ENCODE data around the gene TCF15.
"Not testable (repeated sequence)": the region's sequence is repeated elsewhere in the genome, so short reads cannot be mapped to it uniquely, and the experiment has no call there.

TCF15 gene

DNA sequence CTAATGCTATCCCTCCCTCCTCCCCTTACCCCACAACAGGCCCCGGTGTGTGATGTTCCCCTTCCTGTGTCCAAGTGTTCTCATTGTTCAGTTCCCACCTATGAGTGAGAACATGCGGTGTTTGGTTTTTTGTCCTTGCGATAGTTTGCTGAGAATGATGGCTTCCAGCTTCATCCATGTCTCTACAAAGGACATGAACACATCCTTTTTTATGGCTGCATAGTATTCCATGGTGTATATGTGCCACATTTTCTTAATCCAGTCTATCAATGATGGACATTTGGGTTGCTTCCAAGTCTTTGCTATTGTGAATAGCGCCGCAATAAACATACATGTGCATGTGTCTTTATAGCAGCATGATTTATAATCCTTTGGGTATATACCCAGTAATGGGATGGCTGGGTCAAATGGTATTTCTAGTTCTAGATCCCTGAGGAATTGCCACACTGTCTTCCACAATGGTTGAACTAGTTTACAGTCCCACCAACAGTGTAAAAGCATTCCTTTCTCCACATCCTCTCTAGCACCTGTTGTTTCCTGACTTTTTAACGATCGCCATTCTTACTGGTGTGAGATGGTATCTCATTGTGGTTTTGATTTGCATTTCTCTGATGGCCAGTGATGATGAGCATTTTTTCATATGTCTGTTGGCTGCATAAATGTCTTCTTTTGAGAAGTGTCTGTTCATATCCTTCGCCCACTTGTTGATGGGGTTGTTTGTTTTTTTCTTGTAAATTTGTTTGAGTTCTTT lies 31.0 kb downstream of the TCF15 start:
- H3K36me3 ChIP-seq (ENCODE audit: control insufficient read depth, insufficient read depth, low read length); H3K4me1 ChIP-seq (ENCODE audit: control insufficient read depth, insufficient read depth, low read length); H3K27me3 ChIP-seq (ENCODE audit: control insufficient read depth, insufficient read depth, low read length); H3K4me3 ChIP-seq (ENCODE audit: low read length); H3K9ac ChIP-seq (ENCODE audit: low read length); H3K27ac ChIP-seq (ENCODE audit: low read depth, low read length): not testable (repeated sequence)

DNA sequence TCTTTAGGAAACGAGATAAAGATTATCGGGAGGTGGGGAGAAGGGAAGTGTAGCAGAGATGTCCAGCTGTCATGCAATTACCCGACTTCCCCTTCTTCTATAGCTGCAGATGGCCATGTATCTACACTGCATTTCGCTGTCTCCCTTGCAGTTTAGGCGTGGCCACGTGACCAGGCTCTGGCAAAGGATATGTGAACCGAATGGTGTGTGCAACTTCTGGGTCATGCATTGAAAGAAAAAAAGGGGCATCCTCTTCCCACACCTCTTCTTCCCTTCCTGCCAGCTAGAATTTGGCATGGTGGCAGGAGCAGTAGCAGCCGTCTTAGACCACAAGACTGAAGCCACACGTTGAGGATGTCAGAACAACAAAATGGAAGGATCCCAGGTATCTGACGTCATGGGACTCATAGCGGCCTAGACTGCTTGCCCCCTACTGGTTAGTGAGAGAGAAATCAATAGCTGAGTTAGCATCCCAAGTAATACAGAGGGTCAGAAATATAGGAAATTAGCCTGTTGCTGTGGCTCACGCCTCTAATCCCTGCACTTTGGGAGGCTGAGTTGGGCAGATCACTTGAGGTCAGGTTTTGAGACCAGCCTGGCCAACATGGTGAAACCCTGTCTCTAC lies 32.8 kb downstream of the TCF15 start:
- Histone ChIP-seq H3K27ac (ENCODE audit: low read depth, low read length) (no peak overlapping the region), H3K27me3 (ENCODE audit: control insufficient read depth, insufficient read depth, low read length) (no peaks in the 10 kb centered on the region), H3K4me1 (ENCODE audit: control insufficient read depth, insufficient read depth, low read length) (no peaks in the 10 kb centered on the region), H3K9ac (ENCODE audit: low read length) (no peak overlapping the region), H3K36me3 (ENCODE audit: control insufficient read depth, insufficient read depth, low read length) (no peaks in the 10 kb centered on the region), H3K4me3 (ENCODE audit: low read length) (no peak overlapping the region)

DNA sequence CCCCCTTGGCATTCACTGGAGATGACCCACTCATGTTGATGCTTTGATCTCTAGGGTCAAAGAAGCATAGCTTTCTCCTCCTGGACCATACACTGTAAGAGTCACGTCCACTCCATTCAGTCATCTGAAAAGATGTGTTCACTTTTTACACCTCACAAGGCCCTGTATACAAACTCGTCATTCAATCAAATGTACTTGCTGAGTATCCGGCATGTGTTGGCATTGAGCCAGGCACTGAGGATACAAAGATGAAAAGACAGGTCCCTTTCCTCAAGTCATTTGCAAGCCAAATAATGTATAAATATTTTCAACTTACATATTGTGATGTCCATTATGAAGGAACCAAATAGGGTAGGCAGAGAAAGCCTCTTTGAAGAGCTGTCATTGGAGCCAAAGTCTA lies 34.0 kb downstream of the TCF15 start:
- no peak overlapping the region for H3K9ac ChIP-seq (ENCODE audit: low read length)
- H3K36me3 ChIP-seq (ENCODE audit: control insufficient read depth, insufficient read depth, low read length) = no peaks in the 10 kb centered on the region
- no peak overlapping the region for H3K27ac ChIP-seq (ENCODE audit: low read depth, low read length)
- no peaks in the 10 kb centered on the region for H3K4me1 ChIP-seq (ENCODE audit: control insufficient read depth, insufficient read depth, low read length)
- H3K4me3 ChIP-seq (ENCODE audit: low read length) = no peak overlapping the region
- H3K27me3 ChIP-seq (ENCODE audit: control insufficient read depth, insufficient read depth, low read length) = no peaks in the 10 kb centered on the region

DNA sequence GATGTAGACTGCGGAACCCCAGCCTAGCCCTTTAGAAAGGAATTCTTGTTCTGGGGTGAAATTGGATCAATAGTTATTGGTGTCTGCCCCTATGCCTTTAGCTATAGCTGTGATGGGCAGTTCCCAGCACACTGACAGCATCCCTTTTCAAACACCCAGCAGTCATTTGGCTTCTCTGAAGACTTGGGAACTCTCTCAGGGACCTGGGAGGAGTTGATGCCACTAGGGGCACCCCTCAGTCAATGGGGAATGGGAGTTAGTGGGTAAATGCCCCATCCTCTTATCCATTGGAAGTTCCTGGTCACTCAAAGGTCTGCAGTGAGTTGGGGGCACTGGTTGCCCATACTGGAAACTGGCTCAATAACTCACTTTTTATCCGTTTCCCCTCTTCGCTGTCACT lies 34.9 kb downstream of the TCF15 start:
- H3K27me3 ChIP-seq (ENCODE audit: control insufficient read depth, insufficient read depth, low read length) = no peaks in the 10 kb centered on the region
- H3K4me3 ChIP-seq (ENCODE audit: low read length) = no peak overlapping the region
- H3K4me1 ChIP-seq (ENCODE audit: control insufficient read depth, insufficient read depth, low read length) = no peaks in the 10 kb centered on the region
- H3K36me3 ChIP-seq (ENCODE audit: control insufficient read depth, insufficient read depth, low read length) = no peaks in the 10 kb centered on the region
- no peak overlapping the region for H3K27ac ChIP-seq (ENCODE audit: low read depth, low read length)
- H3K9ac ChIP-seq (ENCODE audit: low read length) = no peak overlapping the region

DNA sequence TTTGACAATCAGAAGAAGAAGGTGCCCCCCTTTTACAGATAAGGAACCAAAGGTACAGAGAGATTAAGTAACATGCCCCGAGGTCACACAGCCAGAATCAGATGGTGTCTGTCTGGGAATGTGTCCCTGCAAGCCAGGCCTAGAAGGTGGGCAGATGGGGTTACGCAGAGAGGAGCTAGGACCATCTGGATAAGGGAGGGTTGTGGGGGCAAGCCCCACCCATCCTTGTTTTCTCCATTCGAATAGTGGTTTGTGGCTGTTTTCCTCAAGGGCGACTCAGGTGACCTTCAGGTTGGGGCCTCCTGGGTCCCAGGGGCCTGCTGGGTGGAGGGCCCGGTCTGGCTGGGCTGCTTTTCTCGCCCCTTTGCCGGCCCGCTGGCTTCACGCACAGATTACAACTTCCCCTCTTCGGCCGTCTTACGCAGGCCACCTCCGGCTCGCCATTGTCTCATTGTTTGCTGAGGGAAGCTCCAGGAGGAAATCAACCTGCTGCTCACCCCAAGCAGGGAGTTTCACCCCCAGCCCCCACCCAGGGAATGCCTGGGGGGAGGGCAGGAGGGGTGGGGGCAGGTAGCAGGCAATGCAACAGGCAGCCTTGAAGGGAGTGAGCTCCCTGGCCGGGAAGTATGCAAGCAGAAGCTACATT lies 35.7 kb downstream of the TCF15 start:
- no peaks in the 10 kb centered on the region for H3K36me3 ChIP-seq (ENCODE audit: control insufficient read depth, insufficient read depth, low read length)
- no peak overlapping the region for H3K27ac ChIP-seq (ENCODE audit: low read depth, low read length)
- no peaks in the 10 kb centered on the region for H3K27me3 ChIP-seq (ENCODE audit: control insufficient read depth, insufficient read depth, low read length)
- H3K4me1 ChIP-seq (ENCODE audit: control insufficient read depth, insufficient read depth, low read length) = no peaks in the 10 kb centered on the region
- H3K4me3 ChIP-seq (ENCODE audit: low read length) = no peak overlapping the region
- H3K9ac ChIP-seq (ENCODE audit: low read length) = no peak overlapping the region

DNA sequence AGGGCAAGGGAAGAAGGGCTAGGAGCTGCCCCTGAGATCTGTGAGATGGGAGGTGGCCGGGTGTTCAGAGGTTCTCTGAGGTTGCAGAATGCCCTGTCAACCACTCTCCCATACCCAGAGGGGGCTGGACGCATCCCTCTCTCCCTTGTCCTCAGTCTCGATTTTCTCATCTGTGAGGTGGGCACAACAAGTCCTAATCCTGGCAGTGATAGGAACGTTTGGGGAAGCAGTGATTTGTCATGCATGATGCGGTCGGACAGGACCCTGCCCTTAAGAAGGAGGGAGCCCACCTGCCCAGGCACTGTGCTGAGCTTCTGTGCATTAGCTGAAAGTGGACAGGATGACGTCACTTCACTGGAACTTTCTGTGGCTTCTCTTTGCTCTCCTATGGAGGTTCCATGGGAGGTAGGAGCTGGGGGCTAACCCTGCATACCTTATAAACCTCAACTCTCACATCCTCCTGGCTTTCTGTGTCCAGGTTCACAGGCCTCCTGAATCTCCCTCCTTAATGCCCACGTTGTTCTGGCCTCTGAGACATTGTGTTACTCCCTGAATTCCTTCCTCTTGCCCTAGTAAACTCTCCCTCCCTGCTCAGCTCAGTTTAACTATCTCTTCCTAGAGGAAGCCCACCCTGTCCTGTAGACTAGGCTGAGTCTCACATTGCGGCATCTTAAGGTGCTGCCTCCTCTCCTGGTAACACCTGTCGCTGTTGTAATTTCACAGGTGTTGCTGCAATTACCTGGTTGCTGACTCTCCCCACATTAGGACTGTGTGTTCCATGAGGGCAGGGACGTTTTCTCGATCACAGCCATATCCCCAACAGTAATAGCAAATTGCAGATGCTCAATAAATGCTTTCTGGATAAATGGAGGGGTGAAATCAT lies 36.5 kb downstream of the TCF15 start:
- H3K9ac ChIP-seq (ENCODE audit: low read length) = no peak overlapping the region
- H3K27ac ChIP-seq (ENCODE audit: low read depth, low read length) = no peak overlapping the region
- no peaks in the 10 kb centered on the region for H3K36me3 ChIP-seq (ENCODE audit: control insufficient read depth, insufficient read depth, low read length)
- no peak overlapping the region for H3K4me3 ChIP-seq (ENCODE audit: low read length)
- H3K4me1 ChIP-seq (ENCODE audit: control insufficient read depth, insufficient read depth, low read length) = no peaks in the 10 kb centered on the region
- H3K27me3 ChIP-seq (ENCODE audit: control insufficient read depth, insufficient read depth, low read length) = no peaks in the 10 kb centered on the region

DNA sequence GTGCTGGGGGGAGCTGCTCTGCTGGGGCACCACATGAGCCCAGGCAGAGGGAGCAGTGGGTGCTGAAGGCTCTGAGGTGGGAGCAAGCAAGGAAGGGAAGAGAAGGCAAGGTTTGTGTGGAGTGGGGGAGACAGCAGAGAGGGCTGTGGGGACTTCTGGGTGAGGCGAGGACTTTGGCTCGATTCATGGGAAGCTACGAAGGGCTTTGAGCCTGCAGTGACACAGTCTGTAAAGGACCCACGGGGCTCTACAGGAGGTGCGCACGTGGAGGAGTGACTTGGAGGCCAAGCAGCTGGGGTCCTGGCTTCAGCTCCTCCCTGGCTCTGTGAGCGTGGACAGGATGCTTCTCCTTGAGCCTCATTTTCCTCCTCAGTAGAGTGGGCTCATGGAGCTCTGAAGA lies 37.4 kb downstream of the TCF15 start:
- Histone ChIP-seq H3K4me3 (ENCODE audit: low read length) (no peak overlapping the region), H3K9ac (ENCODE audit: low read length) (no peak overlapping the region), H3K4me1 (ENCODE audit: control insufficient read depth, insufficient read depth, low read length) (no peaks in the 10 kb centered on the region), H3K27ac (ENCODE audit: low read depth, low read length) (no peak overlapping the region), H3K36me3 (ENCODE audit: control insufficient read depth, insufficient read depth, low read length) (no peaks in the 10 kb centered on the region), H3K27me3 (ENCODE audit: control insufficient read depth, insufficient read depth, low read length) (peaks cover 2% of the 10 kb centered on the region)

DNA sequence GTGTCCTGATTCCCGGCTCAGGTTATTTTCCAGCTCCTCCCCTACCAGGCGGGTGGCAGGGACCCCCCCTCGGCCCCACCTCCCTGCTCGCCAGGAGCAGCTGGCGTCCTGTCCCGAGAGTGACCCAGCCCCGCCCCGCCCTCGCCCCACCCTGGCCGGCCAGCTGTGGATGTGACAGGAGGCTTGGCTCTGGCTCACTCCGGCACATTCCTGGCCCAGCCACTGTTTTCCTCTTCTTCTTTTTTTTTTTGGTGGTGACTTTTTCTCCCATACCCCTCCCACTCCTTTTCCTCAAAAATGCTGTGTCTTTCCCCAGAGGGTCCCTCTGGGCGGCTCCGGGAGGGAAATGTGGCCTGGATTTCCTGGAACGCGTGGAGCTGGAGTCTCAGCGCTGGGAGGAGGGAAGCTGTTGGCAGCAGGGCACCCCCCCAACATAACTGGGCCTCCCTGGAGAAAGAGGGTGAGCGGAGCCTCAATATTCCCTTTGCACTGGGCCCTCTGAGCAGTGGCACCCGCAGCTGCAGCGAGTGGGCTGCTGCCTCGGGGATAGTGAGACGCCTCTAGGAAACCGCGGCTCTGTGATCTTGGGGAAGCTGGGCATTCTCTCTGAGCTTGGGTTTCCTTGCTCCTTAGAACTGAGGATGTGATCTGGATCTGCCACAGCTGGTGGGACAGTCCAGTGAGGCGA lies 38.2 kb downstream of the TCF15 start:
- Histone ChIP-seq H3K9ac (ENCODE audit: low read length) (no peak overlapping the region), H3K27me3 (ENCODE audit: control insufficient read depth, insufficient read depth, low read length) (peaks cover 5% of the 10 kb centered on the region), H3K4me1 (ENCODE audit: control insufficient read depth, insufficient read depth, low read length) (no peaks in the 10 kb centered on the region), H3K27ac (ENCODE audit: low read depth, low read length) (no peak overlapping the region), H3K36me3 (ENCODE audit: control insufficient read depth, insufficient read depth, low read length) (no peaks in the 10 kb centered on the region), H3K4me3 (ENCODE audit: low read length) (no peak overlapping the region)

DNA sequence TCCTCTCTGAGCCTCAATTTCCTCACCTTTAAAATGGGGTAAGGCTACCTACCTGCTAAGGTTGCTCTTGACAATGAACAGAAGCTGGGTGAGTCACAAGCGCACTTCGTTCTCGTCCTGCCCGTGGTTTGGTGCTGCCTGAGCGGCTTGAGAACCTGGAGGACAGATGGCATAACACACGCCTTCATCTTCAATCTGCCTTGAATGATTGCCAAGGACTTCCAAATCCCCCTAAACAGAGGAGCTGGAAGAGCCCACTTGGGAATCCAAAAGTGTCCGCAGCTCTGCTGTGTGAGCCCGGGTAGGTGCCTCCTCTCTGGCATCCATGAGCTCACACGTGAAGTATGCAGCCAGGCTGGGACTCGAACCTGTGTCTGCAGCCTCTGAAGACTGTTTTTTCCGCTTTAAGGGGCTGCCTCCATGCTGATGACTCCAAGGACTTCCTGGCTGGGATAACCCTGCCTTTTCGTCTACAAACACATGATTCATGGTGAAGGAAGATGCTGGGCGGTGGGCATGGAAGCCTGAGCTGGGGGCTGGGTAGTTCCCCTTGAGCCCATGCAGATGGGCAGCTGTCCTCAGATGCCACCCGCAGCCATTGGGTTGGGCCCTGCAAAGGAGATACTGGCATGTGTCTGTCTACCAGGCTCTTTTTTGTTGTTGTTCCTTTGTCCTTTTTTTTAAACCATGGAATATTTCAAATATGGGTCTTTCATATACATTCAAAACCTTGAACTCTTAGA lies 41.3 kb downstream of the TCF15 start:
- H3K9ac ChIP-seq (ENCODE audit: low read length) = no peak overlapping the region
- no peaks in the 10 kb centered on the region for H3K4me1 ChIP-seq (ENCODE audit: control insufficient read depth, insufficient read depth, low read length)
- no peaks in the 10 kb centered on the region for H3K36me3 ChIP-seq (ENCODE audit: control insufficient read depth, insufficient read depth, low read length)
- no peak overlapping the region for H3K4me3 ChIP-seq (ENCODE audit: low read length)
- peaks cover 5% of the 10 kb centered on the region for H3K27me3 ChIP-seq (ENCODE audit: control insufficient read depth, insufficient read depth, low read length)
- H3K27ac ChIP-seq (ENCODE audit: low read depth, low read length) = no peak overlapping the region

DNA sequence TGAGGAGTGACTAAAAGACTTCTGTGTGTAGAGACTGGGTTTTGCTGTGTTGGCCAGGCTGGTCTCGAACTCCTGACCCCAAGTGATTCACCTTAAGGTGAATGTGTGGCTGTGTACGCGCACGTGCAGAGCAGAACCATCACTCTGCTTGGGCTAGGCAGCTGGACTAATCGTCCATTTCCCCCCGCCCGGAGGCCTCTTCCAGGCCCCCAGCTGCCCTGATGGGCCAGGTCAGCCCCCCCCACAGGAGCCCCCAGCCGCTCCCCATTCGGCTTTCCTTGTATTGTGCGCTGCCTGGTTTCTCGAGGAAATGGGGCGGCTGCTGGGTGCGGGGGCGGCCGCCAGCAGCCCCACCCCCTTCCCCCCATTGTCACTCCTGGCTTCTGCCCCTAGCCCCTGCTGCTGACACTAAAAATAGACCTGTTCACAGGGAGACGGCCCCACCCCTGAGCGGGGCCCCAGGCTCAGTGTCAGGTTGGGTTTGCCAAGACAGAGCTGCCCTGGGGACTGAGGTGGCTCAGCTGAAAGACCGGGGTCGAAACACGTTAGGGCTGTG lies 41.9 kb downstream of the TCF15 start:
- Histone ChIP-seq H3K4me3 (ENCODE audit: low read length) (no peak overlapping the region), H3K27me3 (ENCODE audit: control insufficient read depth, insufficient read depth, low read length) (peaks cover 5% of the 10 kb centered on the region), H3K9ac (ENCODE audit: low read length) (no peak overlapping the region), H3K27ac (ENCODE audit: low read depth, low read length) (no peak overlapping the region), H3K36me3 (ENCODE audit: control insufficient read depth, insufficient read depth, low read length) (no peaks in the 10 kb centered on the region), H3K4me1 (ENCODE audit: control insufficient read depth, insufficient read depth, low read length) (no peaks in the 10 kb centered on the region)

DNA sequence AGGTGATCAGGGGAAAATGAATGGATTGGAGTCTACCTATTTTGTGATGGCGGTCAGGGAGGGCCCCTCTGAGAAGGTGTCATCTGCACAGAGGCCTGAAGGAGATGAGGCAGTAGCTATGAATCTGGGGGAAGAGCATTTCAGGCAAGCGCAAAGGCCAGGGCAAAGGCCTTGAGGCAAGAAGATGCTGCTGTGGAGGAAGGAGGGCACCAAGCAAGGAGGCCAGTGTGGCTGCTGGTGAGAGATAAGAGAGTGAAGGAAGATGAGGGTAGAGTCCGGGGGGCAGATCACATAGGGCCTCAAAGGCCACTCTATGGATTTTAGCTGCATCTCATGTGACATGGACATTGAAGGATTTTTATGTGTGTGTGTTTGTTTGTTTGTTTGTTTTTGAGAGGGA lies 45.9 kb downstream of the TCF15 start:
- Histone ChIP-seq H3K27ac (ENCODE audit: low read depth, low read length) (no peak overlapping the region), H3K27me3 (ENCODE audit: control insufficient read depth, insufficient read depth, low read length) (peaks cover 10% of the 10 kb centered on the region), H3K4me1 (ENCODE audit: control insufficient read depth, insufficient read depth, low read length) (no peaks in the 10 kb centered on the region), H3K4me3 (ENCODE audit: low read length) (no peak overlapping the region), H3K36me3 (ENCODE audit: control insufficient read depth, insufficient read depth, low read length) (no peaks in the 10 kb centered on the region), H3K9ac (ENCODE audit: low read length) (no peak overlapping the region)

Measured in rectal smooth muscle tissue (tissue), 1 donor.